Measurements from ENCODE around the gene OSGEP. TPM values are rescaled to one million over a fixed set of nuclear protein-coding genes. Genes with fewer than 3 reads are reported as not detected.

OSGEP gene
- polyA plus RNA-seq, 2 donors: 22.8 to 34.7 TPM

- H3K27me3 ChIP-seq (ENCODE audit: control insufficient read depth in 1 of 2, insufficient read depth in 2 of 2, low read length in 2 of 2): no peaks in the 10 kb centered on the region
- peaks cover 0 to 6% of the 10 kb centered on the region in 2 donors for H3K4me1 ChIP-seq (ENCODE audit: control insufficient read depth in 2 of 2, insufficient read depth in 2 of 2, low read length in 1 of 2)
- no peak overlapping the region for H3K4me3 ChIP-seq (ENCODE audit: low read depth in 1 of 2, low read length in 2 of 2)
- peak overlapping the region in 1 of 2 donors; percentile 17 for H3K27ac ChIP-seq (ENCODE audit: low read depth in 2 of 2, low read length in 1 of 2)
- no peaks in the 10 kb centered on the region for H3K9me3 ChIP-seq (ENCODE audit: control insufficient read depth in 2 of 2, insufficient read depth in 1 of 2, low read depth in 1 of 2, low read length in 1 of 2)
- H3K36me3 ChIP-seq (ENCODE audit: control insufficient read depth in 2 of 2, insufficient read depth in 2 of 2, low read length in 1 of 2): no peaks in the 10 kb centered on the region
- WGBS, 2 donors: 57 to 61% methylated on average over 6 of the region's 6 CpGs
Measured at GRCh38 chr14:20490563-20490962, 36.0 kb upstream of the OSGEP start.

- H3K4me3 ChIP-seq (ENCODE audit: low read depth in 1 of 2, low read length in 2 of 2): no peak overlapping the region
- WGBS, 2 donors: 47 to 54% methylated on average over 6 of the region's 6 CpGs
- H3K4me1 ChIP-seq (ENCODE audit: control insufficient read depth in 2 of 2, insufficient read depth in 2 of 2, low read length in 1 of 2): peaks cover 0 to 6% of the 10 kb centered on the region in 2 donors
- H3K27ac ChIP-seq (ENCODE audit: low read depth in 2 of 2, low read length in 1 of 2): peak overlapping the region; percentile 52 to 79
- no peaks in the 10 kb centered on the region for H3K9me3 ChIP-seq (ENCODE audit: control insufficient read depth in 2 of 2, insufficient read depth in 1 of 2, low read depth in 1 of 2, low read length in 1 of 2)
- no peaks in the 10 kb centered on the region for H3K36me3 ChIP-seq (ENCODE audit: control insufficient read depth in 2 of 2, insufficient read depth in 2 of 2, low read length in 1 of 2)
- no peaks in the 10 kb centered on the region for H3K27me3 ChIP-seq (ENCODE audit: control insufficient read depth in 1 of 2, insufficient read depth in 2 of 2, low read length in 2 of 2)
Measured at GRCh38 chr14:20489093-20489994, 34.7 kb upstream of the OSGEP start.

DNA sequence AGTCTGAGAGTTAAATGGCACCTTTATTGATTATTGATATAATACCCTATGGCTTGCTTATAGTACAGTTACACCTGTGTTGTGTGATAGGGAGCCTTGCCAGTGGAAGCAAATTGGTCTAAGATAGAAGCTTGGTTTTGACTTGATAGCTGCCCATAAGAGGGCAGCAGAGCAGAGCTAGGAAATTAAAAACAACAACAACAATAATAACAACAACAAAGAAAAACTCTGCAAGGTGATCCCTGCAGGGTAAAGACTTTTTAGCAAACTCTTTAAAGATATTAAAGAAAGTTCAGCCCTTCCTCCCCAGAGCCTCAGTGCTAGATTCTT lies 32.7 kb upstream of the OSGEP start:
- Histone ChIP-seq H3K4me1 (ENCODE audit: control insufficient read depth in 2 of 2, insufficient read depth in 2 of 2, low read length in 1 of 2) (peaks cover 0 to 6% of the 10 kb centered on the region in 2 donors), H3K4me3 (ENCODE audit: low read depth in 1 of 2, low read length in 2 of 2) (no peak overlapping the region), H3K36me3 (ENCODE audit: control insufficient read depth in 2 of 2, insufficient read depth in 2 of 2, low read length in 1 of 2) (no peaks in the 10 kb centered on the region), H3K27ac (ENCODE audit: low read depth in 2 of 2, low read length in 1 of 2) (no peak overlapping the region), H3K9me3 (ENCODE audit: control insufficient read depth in 2 of 2, insufficient read depth in 1 of 2, low read depth in 1 of 2, low read length in 1 of 2) (no peaks in the 10 kb centered on the region), H3K27me3 (ENCODE audit: control insufficient read depth in 1 of 2, insufficient read depth in 2 of 2, low read length in 2 of 2) (no peaks in the 10 kb centered on the region)

- H3K4me3 ChIP-seq (ENCODE audit: low read depth in 1 of 2, low read length in 2 of 2): no peak overlapping the region
- no peak overlapping the region for H3K27ac ChIP-seq (ENCODE audit: low read depth in 2 of 2, low read length in 1 of 2)
- H3K4me1 ChIP-seq (ENCODE audit: control insufficient read depth in 2 of 2, insufficient read depth in 2 of 2, low read length in 1 of 2): peaks cover 0 to 6% of the 10 kb centered on the region in 2 donors
- no peaks in the 10 kb centered on the region for H3K36me3 ChIP-seq (ENCODE audit: control insufficient read depth in 2 of 2, insufficient read depth in 2 of 2, low read length in 1 of 2)
- H3K9me3 ChIP-seq (ENCODE audit: control insufficient read depth in 2 of 2, insufficient read depth in 1 of 2, low read depth in 1 of 2, low read length in 1 of 2): no peaks in the 10 kb centered on the region
- 82 to 83% methylated on average over 8 of the region's 8 CpGs for WGBS, 2 donors
- no peaks in the 10 kb centered on the region for H3K27me3 ChIP-seq (ENCODE audit: control insufficient read depth in 1 of 2, insufficient read depth in 2 of 2, low read length in 2 of 2)
Measured at GRCh38 chr14:20486684-20487395, 32.2 kb upstream of the OSGEP start.

GRCh38 chr14:20485900-20486299 lies 31.3 kb upstream of the OSGEP start:
- Histone ChIP-seq H3K4me1 (ENCODE audit: control insufficient read depth in 2 of 2, insufficient read depth in 2 of 2, low read length in 1 of 2) (peaks cover 0 to 6% of the 10 kb centered on the region in 2 donors), H3K36me3 (ENCODE audit: control insufficient read depth in 2 of 2, insufficient read depth in 2 of 2, low read length in 1 of 2) (no peaks in the 10 kb centered on the region), H3K27me3 (ENCODE audit: control insufficient read depth in 1 of 2, insufficient read depth in 2 of 2, low read length in 2 of 2) (no peaks in the 10 kb centered on the region), H3K27ac (ENCODE audit: low read depth in 2 of 2, low read length in 1 of 2) (no peak overlapping the region), H3K9me3 (ENCODE audit: control insufficient read depth in 2 of 2, insufficient read depth in 1 of 2, low read depth in 1 of 2, low read length in 1 of 2) (no peaks in the 10 kb centered on the region), H3K4me3 (ENCODE audit: low read depth in 1 of 2, low read length in 2 of 2) (no peak overlapping the region)
- WGBS, 2 donors: 55 to 60% methylated on average over 7 of the region's 7 CpGs

GRCh38 chr14:20482382-20482781 lies 27.8 kb upstream of the OSGEP start:
- no peak overlapping the region for H3K27ac ChIP-seq (ENCODE audit: low read depth in 2 of 2, low read length in 1 of 2)
- H3K4me1 ChIP-seq (ENCODE audit: control insufficient read depth in 2 of 2, insufficient read depth in 2 of 2, low read length in 1 of 2): no peaks in the 10 kb centered on the region
- WGBS, 2 donors: 89 to 90% methylated on average over 5 of the region's 5 CpGs
- H3K4me3 ChIP-seq (ENCODE audit: low read depth in 1 of 2, low read length in 2 of 2): no peak overlapping the region
- no peaks in the 10 kb centered on the region for H3K9me3 ChIP-seq (ENCODE audit: control insufficient read depth in 2 of 2, insufficient read depth in 1 of 2, low read depth in 1 of 2, low read length in 1 of 2)
- no peaks in the 10 kb centered on the region for H3K27me3 ChIP-seq (ENCODE audit: control insufficient read depth in 1 of 2, insufficient read depth in 2 of 2, low read length in 2 of 2)
- peaks cover 0 to 4% of the 10 kb centered on the region in 2 donors for H3K36me3 ChIP-seq (ENCODE audit: control insufficient read depth in 2 of 2, insufficient read depth in 2 of 2, low read length in 1 of 2)

- Histone ChIP-seq H3K27ac (ENCODE audit: low read depth in 2 of 2, low read length in 1 of 2) (no peak overlapping the region), H3K27me3 (ENCODE audit: control insufficient read depth in 1 of 2, insufficient read depth in 2 of 2, low read length in 2 of 2) (no peaks in the 10 kb centered on the region), H3K36me3 (ENCODE audit: control insufficient read depth in 2 of 2, insufficient read depth in 2 of 2, low read length in 1 of 2) (peaks cover 9 to 24% of the 10 kb centered on the region in 2 donors), H3K9me3 (ENCODE audit: control insufficient read depth in 2 of 2, insufficient read depth in 1 of 2, low read depth in 1 of 2, low read length in 1 of 2) (no peaks in the 10 kb centered on the region), H3K4me3 (ENCODE audit: low read depth in 1 of 2, low read length in 2 of 2) (no peak overlapping the region), H3K4me1 (ENCODE audit: control insufficient read depth in 2 of 2, insufficient read depth in 2 of 2, low read length in 1 of 2) (no peaks in the 10 kb centered on the region)
- WGBS, 2 donors: 88 to 94% methylated on average over 2 of the region's 2 CpGs
Measured at GRCh38 chr14:20478894-20479293, 24.3 kb upstream of the OSGEP start.

DNA sequence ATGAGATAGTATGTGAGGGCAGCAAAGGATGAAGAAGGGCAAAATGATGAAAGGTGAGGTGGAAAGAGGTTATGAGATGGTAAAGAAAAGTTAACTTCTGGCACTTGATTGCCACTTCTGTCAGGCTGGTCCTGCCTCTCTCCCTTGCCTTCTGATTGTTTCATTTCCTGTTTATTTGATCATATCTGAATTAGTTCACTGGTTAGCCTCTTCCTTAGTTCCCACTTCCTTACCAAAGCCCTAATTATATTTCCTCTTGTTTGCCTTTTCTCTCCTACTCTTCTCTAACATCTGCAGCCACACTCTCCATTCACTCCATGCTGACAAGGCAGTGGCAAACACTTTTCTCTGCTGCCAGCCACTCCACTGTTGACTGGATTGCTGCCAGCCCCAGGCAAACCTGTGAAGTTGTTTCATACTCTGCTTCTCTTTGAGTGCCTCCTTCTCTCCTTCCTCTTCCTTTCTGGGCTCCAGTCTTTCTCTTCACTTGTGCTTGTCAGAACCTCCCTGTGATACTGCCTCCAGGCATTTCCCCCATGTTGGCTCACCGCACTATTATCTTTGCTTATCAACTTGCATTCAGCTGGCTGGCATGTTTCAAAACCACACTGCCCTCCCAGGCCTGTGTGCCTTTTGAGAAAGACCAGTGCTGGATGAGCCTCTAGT lies 22.7 kb upstream of the OSGEP start:
- Histone ChIP-seq H3K27ac (ENCODE audit: low read depth in 2 of 2, low read length in 1 of 2) (peak overlapping the region; percentile 28 to 61), H3K4me3 (ENCODE audit: low read depth in 1 of 2, low read length in 2 of 2) (no peak overlapping the region), H3K4me1 (ENCODE audit: control insufficient read depth in 2 of 2, insufficient read depth in 2 of 2, low read length in 1 of 2) (no peaks in the 10 kb centered on the region), H3K36me3 (ENCODE audit: control insufficient read depth in 2 of 2, insufficient read depth in 2 of 2, low read length in 1 of 2) (peaks cover 11 to 24% of the 10 kb centered on the region in 2 donors), H3K27me3 (ENCODE audit: control insufficient read depth in 1 of 2, insufficient read depth in 2 of 2, low read length in 2 of 2) (no peaks in the 10 kb centered on the region), H3K9me3 (ENCODE audit: control insufficient read depth in 2 of 2, insufficient read depth in 1 of 2, low read depth in 1 of 2, low read length in 1 of 2) (no peaks in the 10 kb centered on the region)
- WGBS, 2 donors: 55 to 63% methylated on average over 1 of the region's 1 CpG

- no peaks in the 10 kb centered on the region for H3K27me3 ChIP-seq (ENCODE audit: control insufficient read depth in 1 of 2, insufficient read depth in 2 of 2, low read length in 2 of 2)
- WGBS, 2 donors: 80 to 85% methylated on average over 5 of the region's 5 CpGs
- no peaks in the 10 kb centered on the region for H3K9me3 ChIP-seq (ENCODE audit: control insufficient read depth in 2 of 2, insufficient read depth in 1 of 2, low read depth in 1 of 2, low read length in 1 of 2)
- peaks cover 13 to 24% of the 10 kb centered on the region in 2 donors for H3K36me3 ChIP-seq (ENCODE audit: control insufficient read depth in 2 of 2, insufficient read depth in 2 of 2, low read length in 1 of 2)
- H3K4me1 ChIP-seq (ENCODE audit: control insufficient read depth in 2 of 2, insufficient read depth in 2 of 2, low read length in 1 of 2): no peaks in the 10 kb centered on the region
- H3K27ac ChIP-seq (ENCODE audit: low read depth in 2 of 2, low read length in 1 of 2): peak overlapping the region in 1 of 2 donors; percentile 9
- no peak overlapping the region for H3K4me3 ChIP-seq (ENCODE audit: low read depth in 1 of 2, low read length in 2 of 2)
Measured at GRCh38 chr14:20476776-20477175, 22.2 kb upstream of the OSGEP start.

Data from esophagus (tissue), 2 donors.